Loucy (cell line): ENCODE results near the gene ANK3.

Source experiments
- H2AFZ ChIP-seq: fragments of 200-600 bp; sonication (generic); 2 replicates; pipeline ENCODE4 v1.6.0; 2016; ENCODE audit warnings: antibody characterized with exemption, mild to moderate bottlenecking, low read length, moderate library complexity
- H3F3A ChIP-seq: fragments of 200-600 bp; 2 replicates; pipeline ENCODE4 v1.6.0; 2016; ENCODE audit warnings: antibody characterized with exemption, low read depth, mild to moderate bottlenecking
- H3K27me3 ChIP-seq: fragments of 200-600 bp; sonication (generic); 2 replicates; pipeline ENCODE4 v1.6.1; 2014; ENCODE audit warnings: low read length, mild to moderate bottlenecking; ENCODE audit not compliant: insufficient read depth, poor library complexity, severe bottlenecking
- H3K36me3 ChIP-seq: fragments of 200-600 bp; sonication (generic); 2 replicates; pipeline ENCODE4 v1.6.1; 2016; ENCODE audit warnings: low read length; ENCODE audit not compliant: insufficient read depth
- H3K4me1 ChIP-seq: fragments of 200-600 bp; sonication (generic); 2 replicates; pipeline ENCODE4 v1.5.1; 2014; ENCODE audit warnings: low read length, mild to moderate bottlenecking; ENCODE audit not compliant: insufficient read depth, poor library complexity, severe bottlenecking
- H3K4me2 ChIP-seq: fragments of 200-600 bp; sonication (generic); 2 replicates; pipeline ENCODE4 v1.6.0; 2014; ENCODE audit warnings: antibody characterized with exemption, low read length, low read depth, mild to moderate bottlenecking; ENCODE audit not compliant: poor library complexity, severe bottlenecking
- H3K4me3 ChIP-seq: fragments of 200-600 bp; sonication (generic); 2 replicates; pipeline ENCODE4 v1.5.1; 2014; ENCODE audit warnings: low read length, mild to moderate bottlenecking, mixed read lengths; ENCODE audit not compliant: poor library complexity, severe bottlenecking
- H3K79me2 ChIP-seq: fragments of 200-600 bp; sonication (generic); 2 replicates; pipeline ENCODE4 v1.6.1; 2014; ENCODE audit warnings: low read length; ENCODE audit not compliant: insufficient read depth
- H3K9ac ChIP-seq: fragments of 200-600 bp; sonication (generic); 2 replicates; pipeline ENCODE4 v1.6.0; 2014; ENCODE audit warnings: mild to moderate bottlenecking, low read depth, low read length, moderate library complexity; ENCODE audit not compliant: poor library complexity, severe bottlenecking
- H3K9me2 ChIP-seq: fragments of 200-600 bp; sonication (generic); replicated peaks from 2 replicates; pipeline ENCODE4 v1.6.1; 2016; ENCODE audit warnings: low read depth, low read length, mixed read lengths
- H3K9me3 ChIP-seq: fragments of 200-600 bp; sonication (generic); 2 replicates; pipeline ENCODE4 v1.6.1; 2014; ENCODE audit warnings: mild to moderate bottlenecking, antibody characterized with exemption, low read length, low read depth; ENCODE audit not compliant: insufficient read depth
- H4K20me1 ChIP-seq: fragments of 200-600 bp; sonication (generic); 2 replicates; pipeline ENCODE4 v1.6.0; 2014; ENCODE audit warnings: antibody characterized with exemption, low read length, mild to moderate bottlenecking; ENCODE audit not compliant: insufficient read depth, poor library complexity, severe bottlenecking
- CTCF ChIP-seq: fragments of 200-600 bp; sonication (generic); conservative IDR thresholded peaks from 2 replicates; pipeline ENCODE4 v1.5.1; 2014; ENCODE audit warnings: mild to moderate bottlenecking, antibody characterized with exemption, low read length
- EZH2phosphoT487 ChIP-seq: fragments of 200-600 bp; IDR thresholded peaks from 2 replicates; pipeline ENCODE4 v1.6.1; 2018; ENCODE audit warnings: antibody characterized with exemption, mild to moderate bottlenecking, moderate library complexity, borderline replicate concordance

ANK3 gene

GRCh38 chr10:60212195-60212594, 177.5 kb downstream of the ANK3 start:
- Histone ChIP-seq H3K4me2 (no peak overlapping the region), H2AFZ (no peak overlapping the region), H3K79me2 (no peaks in the 10 kb centered on the region), H3K36me3 (no peaks in the 10 kb centered on the region), H3K9ac (no peak overlapping the region), H3K4me3 (no peak overlapping the region), H3K27me3 (no peaks in the 10 kb centered on the region), H3K9me3 (no peaks in the 10 kb centered on the region), H3F3A (no peaks in the 10 kb centered on the region), H3K4me1 (no peaks in the 10 kb centered on the region), H4K20me1 (no peaks in the 10 kb centered on the region), H3K9me2 (no peaks in the 10 kb centered on the region)
- TF ChIP-seq CTCF = no peak
- TF ChIP-seq EZH2phosphoT487 = no peak

GRCh38 chr10:60209874-60210570, 179.7 kb downstream of the ANK3 start:
- H3K9me2 ChIP-seq = no peaks in the 10 kb centered on the region
- no peaks in the 10 kb centered on the region for H3F3A ChIP-seq
- no peak overlapping the region for H3K4me2 ChIP-seq
- no peaks in the 10 kb centered on the region for H3K4me1 ChIP-seq
- peak overlapping the region; percentile 24; the same call in 1 of the 2 replicates for H2AFZ ChIP-seq
- no peak overlapping the region for H3K4me3 ChIP-seq
- H3K27me3 ChIP-seq = no peaks in the 10 kb centered on the region
- H3K36me3 ChIP-seq = no peaks in the 10 kb centered on the region
- no peak for TF ChIP-seq CTCF
- no peak for TF ChIP-seq EZH2phosphoT487
- no peak overlapping the region for H3K9ac ChIP-seq
- no peaks in the 10 kb centered on the region for H4K20me1 ChIP-seq
- H3K79me2 ChIP-seq = no peaks in the 10 kb centered on the region
- H3K9me3 ChIP-seq = no peaks in the 10 kb centered on the region

- TF ChIP-seq CTCF (peak; percentile 81), EZH2phosphoT487 (no peak)
- Histone ChIP-seq H3K4me1 (no peaks in the 10 kb centered on the region), H3K79me2 (no peaks in the 10 kb centered on the region), H3K9me2 (no peaks in the 10 kb centered on the region), H3K4me2 (no peak overlapping the region), H3F3A (no peaks in the 10 kb centered on the region), H4K20me1 (no peaks in the 10 kb centered on the region), H3K36me3 (no peaks in the 10 kb centered on the region), H3K9me3 (no peaks in the 10 kb centered on the region), H2AFZ (no peak overlapping the region), H3K9ac (no peak overlapping the region), H3K4me3 (no peak overlapping the region), H3K27me3 (no peaks in the 10 kb centered on the region)
These were observed 180.9 kb downstream of the ANK3 start for GRCh38 chr10:60208676-60209269.
